K562 (cell line): ENCODE measurements around the gene CFAP221. TPM values are rescaled to one million over a fixed set of nuclear protein-coding genes. Genes with fewer than 3 reads are reported as not detected.

Source experiments
- ATAC-seq: fragments of 200-7000 bp; cut with Tn5 transposase; 3 replicates; pipeline ENCODE4 v1.9.1; 2020; ENCODE audit warnings: moderate library complexity
- BruUV-seq: library from RNA; stranded (reverse); fragments of 400-500 nt; replicated peaks from 2 replicates; lab custom pipeline; 2021; lab: Mats Ljungman, UMichigan
- CTCF ChIA-PET: fragments of 300-600 bp; formaldehyde crosslinking; extraction: SDS; loops from one replicate; lab custom pipeline; 2021; ENCODE audit warnings: low intra/inter-chr PET ratio; lab: Yijun Ruan, JAX
- POLR2A ChIA-PET: fragments of 300-600, 350-650 bp; sonication (Branson Sonifier 250); formaldehyde crosslinking; extraction: SDS; loops from one replicate; lab custom pipeline; 2021; ENCODE audit warnings: antibody characterized with exemption, inconsistent platforms; lab: Yijun Ruan, JAX
- DNase-seq, 4 experiments: peaks; one replicate each; pipeline versions ENCODE4 v3.0.0 to v3.0.0-alpha.2; 2011 to 2018; ENCODE audit warnings: low spot score in 3 of 4, mixed read lengths in 3 of 4; ENCODE audit errors: extremely low read depth in 1 of 4
- FAIRE-seq: peaks from 2 replicates; lab custom pipeline; 2011; peaks lifted over from hg19 to GRCh38; lab: Jason Lieb, UNC
- H2AFZ ChIP-seq: 2 replicates; pipeline ENCODE4 v1.6.0; 2011; ENCODE audit warnings: low read depth, low read length, control low read depth, inconsistent platforms
- H3K27ac ChIP-seq: fragments of 200-600 bp; 3 replicates; pipeline ENCODE4 v1.8.0; 2011; ENCODE audit warnings: low read depth, mild to moderate bottlenecking, control low read depth, inconsistent platforms, low read length, moderate library complexity, mixed read lengths; ENCODE audit errors: extremely low read depth
- H3K27me3 ChIP-seq, 2 experiments: fragments of 300-600 bp in 1 of 2; 2 replicates in 1 of 2; 3 replicates in 1 of 2; pipeline versions ENCODE4 v1.6.0 to v1.8.0; 2011; ENCODE audit warnings: inconsistent platforms in 2 of 2, low read length in 2 of 2, mild to moderate bottlenecking in 1 of 2, mixed read lengths in 1 of 2, moderate library complexity in 1 of 2; ENCODE audit not compliant: control insufficient read depth in 2 of 2, insufficient read depth in 2 of 2
- H3K36me3 ChIP-seq: fragments of 300-600 bp; 3 replicates; pipeline ENCODE4 v1.8.0; 2011; ENCODE audit warnings: mild to moderate bottlenecking, low read length, inconsistent platforms; ENCODE audit not compliant: control insufficient read depth, insufficient read depth
- H3K4me1 ChIP-seq, 2 experiments: fragments of 200-600 bp in 1 of 2; replicated peaks in 1 of 2; 2 replicates in 1 of 2; 3 replicates in 1 of 2; pipeline versions ENCODE4 v1.5.1 to v1.8.0; 2011; ENCODE audit warnings: inconsistent platforms in 2 of 2, low read length in 2 of 2, mild to moderate bottlenecking in 1 of 2, mixed read lengths in 1 of 2, moderate library complexity in 1 of 2; ENCODE audit not compliant: control insufficient read depth in 2 of 2, insufficient read depth in 2 of 2
- H3K4me2 ChIP-seq: 2 replicates; pipeline ENCODE4 v1.6.1; 2011; ENCODE audit warnings: low read length, control low read depth, inconsistent platforms, mixed read lengths; ENCODE audit not compliant: insufficient read depth
- H3K4me3 ChIP-seq: fragments of 200-600 bp; sonication (generic), shearing (Covaris generic); 2 replicates; pipeline ENCODE4 v1.5.1; 2016; ENCODE audit warnings: control low read depth, inconsistent platforms
- H3K79me2 ChIP-seq: fragments of 200-600 bp; 3 replicates; pipeline ENCODE4 v1.8.0; 2011; ENCODE audit warnings: low read length, inconsistent platforms; ENCODE audit not compliant: control insufficient read depth, insufficient read depth
- H3K9ac ChIP-seq, 2 experiments: 2 replicates each; pipeline versions ENCODE4 v1.6.0 to v1.6.1; 2011; ENCODE audit warnings: low read depth in 2 of 2, low read length in 2 of 2, control low read depth in 1 of 2, inconsistent platforms in 1 of 2, mild to moderate bottlenecking in 1 of 2, mixed read lengths in 1 of 2; ENCODE audit not compliant: insufficient read depth in 1 of 2
- H3K9me1 ChIP-seq: one replicate; pipeline ENCODE4 v1.6.0; 2011; ENCODE audit warnings: inconsistent platforms, mild to moderate bottlenecking, low read length, moderate library complexity; ENCODE audit not compliant: control insufficient read depth, insufficient read depth
- H3K9me3 ChIP-seq: replicated peaks from 2 replicates; pipeline ENCODE4 v1.5.1; 2011; ENCODE audit warnings: low read depth, low read length, inconsistent platforms; ENCODE audit not compliant: control insufficient read depth, insufficient read depth
- H4K20me1 ChIP-seq: replicated peaks from 2 replicates; pipeline ENCODE4 v1.6.1; 2011; ENCODE audit warnings: low read length, inconsistent platforms, mixed read lengths; ENCODE audit not compliant: control insufficient read depth, insufficient read depth
- CBX5 ChIP-seq: IDR thresholded peaks from 2 replicates; pipeline ENCODE4 v1.6.1; 2014; ENCODE audit warnings: low read depth, borderline replicate concordance
- ETS1 ChIP-seq: conservative IDR thresholded peaks from 2 replicates; pipeline ENCODE4 v1.6.1; 2011; ENCODE audit warnings: low read depth, mild to moderate bottlenecking, low read length; ENCODE audit not compliant: control insufficient read depth
- KDM1A ChIP-seq, 2 experiments: fragments of 450-650 bp; IDR thresholded peaks; 2 replicates each; pipeline ENCODE4 v1.6.1; 2016; ENCODE audit warnings: mild to moderate bottlenecking in 2 of 2
- OTX1 ChIP-seq: fragments of 450-650 bp; formaldehyde crosslinking; IDR thresholded peaks from 2 replicates; pipeline ENCODE4 v1.4.0; 2022; ENCODE audit warnings: mild to moderate bottlenecking
- RFX1 ChIP-seq: fragments of 450-650 bp; IDR thresholded peaks from 2 replicates; pipeline ENCODE4 v1.6.1; 2016; ENCODE audit warnings: mild to moderate bottlenecking, moderate library complexity
- VEZF1 ChIP-seq: fragments of 200-800 bp; sonication (Bioruptor generic); IDR thresholded peaks from 2 replicates; pipeline ENCODE4 v1.6.1; 2017; ENCODE audit warnings: missing genetic modification characterization, missing compliant biosample characterization
- XRCC5 ChIP-seq: fragments of 200-400 bp; formaldehyde crosslinking; IDR thresholded peaks from 2 replicates; pipeline ENCODE4 v1.6.1; 2017; ENCODE audit warnings: low read depth, mild to moderate bottlenecking, low read length
- ZBTB11 ChIP-seq, 3 experiments: fragments of 200-800 bp in 1 of 3; fragments of 250-450 bp in 1 of 3; fragments of 450-650 bp in 1 of 3; sonication (Bioruptor Pico) in 1 of 3; sonication (Bioruptor generic) in 1 of 3; formaldehyde crosslinking in 1 of 3; IDR thresholded peaks; 2 replicates each; pipeline versions ENCODE4 v1.6.1 to v1.8.0; 2016 to 2022; ENCODE audit warnings: mild to moderate bottlenecking in 2 of 3, missing genetic modification characterization in 2 of 3, missing compliant biosample characterization in 1 of 3, moderate library complexity in 1 of 3
- ZEB2 ChIP-seq: fragments of 450-650 bp; IDR thresholded peaks from 2 replicates; pipeline ENCODE4 v1.6.1; 2016
- ZNF668 ChIP-seq: fragments of 250-450 bp; sonication (Bioruptor Pico); IDR thresholded peaks from 2 replicates; pipeline ENCODE4 v1.8.0; 2022; ENCODE audit warnings: mild to moderate bottlenecking, inconsistent platforms
- WGBS: fragments of 100-300 bp; shearing (Covaris generic); methylation state at CpG from one replicate; pipeline ENCODE4 v1.1.6; 2016; ENCODE audit warnings: low coverage, mixed read lengths; ENCODE audit not compliant: insufficient coverage; ENCODE audit errors: missing lambda C conversion rate; 5-methylcytosine and 5-hydroxymethylcytosine counted together
- in situ Hi-C: fragments of 300-500 bp; cut with MboI; formaldehyde crosslinking; loops from 4 replicates; pipeline ENCODE4 v1.15.0; 2018; ENCODE audit warnings: inconsistent platforms, mixed read lengths
- intact Hi-C: fragments of 100-400 bp; cut with micrococcal nuclease; formaldehyde crosslinking; loops from 2 replicates; pipeline ENCODE4 v1.14.2; 2022
- polyA plus RNA-seq, 8 experiments: library from polyadenylated mRNA; depleted of rRNA in 4 of 8; stranded (reverse) in 5 of 8; unstranded in 3 of 8; fragments of >200 nt; fragmentation: Nextera tagmentation in 2 of 8; fragmentation: Illumina TruSeq in 1 of 8; extraction: Ambion mirVana in 2 of 8; extraction: Trizol in 1 of 8; gene quantifications; 2 replicates each; pipeline versions ENCODE4 v1.2.1 to v1.2.3, GENCODE V29; 2011 to 2014; ENCODE audit warnings: inconsistent platforms in 1 of 8, missing spikeins in 1 of 8
- total RNA-seq, 7 experiments: library from RNA; depleted of rRNA in 6 of 7; stranded (reverse); fragments of >200 nt in 6 of 7; fragmentation: Illumina TruSeq in 2 of 7; extraction: Trizol in 2 of 7; gene quantifications; 2 replicates each; pipeline versions ENCODE4 v1.2.1 to v1.2.3, GENCODE V29; 2011 to 2021; ENCODE audit warnings: low replicate concordance in 1 of 7
- TF ChIP-seq, protein P1 (sequence below): IDR thresholded peaks from 2 replicates; pipeline ENCODE4 v1.6.1; 2011; ENCODE audit warnings: borderline replicate concordance, low read depth, mild to moderate bottlenecking, moderate library complexity, low read length; ENCODE audit not compliant: insufficient read depth, poor library complexity, severe bottlenecking

Gene CFAP221
- total and polyA plus RNA-seq, 9 of the 15 experiments (the other 6 are each of a cell fraction or from before 2014, with no cell fraction given) = 0.09 to 1.4 (median 0.65) TPM

DNA sequence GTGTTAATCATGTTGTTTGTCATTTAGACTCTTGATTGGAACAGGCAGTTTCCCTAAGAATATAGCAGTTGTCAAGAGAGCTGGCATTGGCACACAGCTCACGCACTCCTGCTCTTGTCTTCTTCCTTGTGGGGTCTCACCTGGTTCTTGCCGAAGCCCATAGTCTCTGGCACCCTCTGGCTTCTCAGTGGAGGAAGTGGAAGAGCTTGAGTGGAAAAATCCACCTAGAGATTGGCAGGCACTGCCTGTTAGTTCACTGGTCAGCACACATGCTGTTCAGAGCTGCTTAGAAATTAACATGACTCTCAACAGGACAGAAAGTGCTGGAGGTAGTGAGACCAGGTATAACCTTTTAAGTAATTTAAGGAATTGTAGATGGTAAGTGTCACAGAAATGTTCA, 48.3 kb upstream of the CFAP221 start:
- no peak overlapping the region for H3K9ac ChIP-seq
- H4K20me1 ChIP-seq = no peaks in the 10 kb centered on the region
- H3K4me2 ChIP-seq = no peak overlapping the region
- ATAC-seq = no peak
- ChIA-PET POLR2A (interaction anchor here (0.8 to 1.3 kb wide), 2 partner anchors 10 kb away, joined by 3 to 5 read pairs; no protein-coding TSS in a partner anchor), CTCF (no interaction called here)
- H3K36me3 ChIP-seq = no peaks in the 10 kb centered on the region
- no TSS peak for BruUV-seq
- no peaks in the 10 kb centered on the region for H3K4me1 ChIP-seq
- FAIRE-seq = no peak
- H3K79me2 ChIP-seq = no peaks in the 10 kb centered on the region
- no peak overlapping the region for H3K27ac ChIP-seq
- 3% methylated on average over 2 of the region's 2 CpGs for WGBS
- no peaks in the 10 kb centered on the region for H3K9me1 ChIP-seq
- intact Hi-C loops = no loop called here
- H3K27me3 ChIP-seq = peaks cover 0 to 18% of the 10 kb centered on the region in 2 experiments; a peak in 3 of 5 replicates
- no peak overlapping the region for H3K4me3 ChIP-seq
- in situ Hi-C loops = no loop called here
- no peaks in the 10 kb centered on the region for H3K9me3 ChIP-seq
- H2AFZ ChIP-seq = no peak overlapping the region
- no peak for DNase-seq
- TF ChIP-seq ETS1 (no peak), KDM1A (IDR thresholded peaks at IDR 0.05) (no peak), ZEB2 (no peak), XRCC5 (no peak), OTX1 (CRISPR knock-in tag) (no peak), VEZF1 (CRISPR knock-in tag) (no peak), CBX5 (no peak), ZNF668 (CRISPR knock-in tag) (no peak), ZBTB11 (CRISPR knock-in tag; IDR thresholded peaks at IDR 0.05) (no peak), RFX1 (no peak)
- TF ChIP-seq, protein P1, sequence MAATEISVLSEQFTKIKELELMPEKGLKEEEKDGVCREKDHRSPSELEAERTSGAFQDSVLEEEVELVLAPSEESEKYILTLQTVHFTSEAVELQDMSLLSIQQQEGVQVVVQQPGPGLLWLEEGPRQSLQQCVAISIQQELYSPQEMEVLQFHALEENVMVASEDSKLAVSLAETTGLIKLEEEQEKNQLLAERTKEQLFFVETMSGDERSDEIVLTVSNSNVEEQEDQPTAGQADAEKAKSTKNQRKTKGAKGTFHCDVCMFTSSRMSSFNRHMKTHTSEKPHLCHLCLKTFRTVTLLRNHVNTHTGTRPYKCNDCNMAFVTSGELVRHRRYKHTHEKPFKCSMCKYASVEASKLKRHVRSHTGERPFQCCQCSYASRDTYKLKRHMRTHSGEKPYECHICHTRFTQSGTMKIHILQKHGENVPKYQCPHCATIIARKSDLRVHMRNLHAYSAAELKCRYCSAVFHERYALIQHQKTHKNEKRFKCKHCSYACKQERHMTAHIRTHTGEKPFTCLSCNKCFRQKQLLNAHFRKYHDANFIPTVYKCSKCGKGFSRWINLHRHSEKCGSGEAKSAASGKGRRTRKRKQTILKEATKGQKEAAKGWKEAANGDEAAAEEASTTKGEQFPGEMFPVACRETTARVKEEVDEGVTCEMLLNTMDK = no peak
